Neural cell (in vitro differentiated cells): Measurements from ENCODE around the gene ADGRB3. TPM values are rescaled to one million over a fixed set of nuclear protein-coding genes. Genes with fewer than 3 reads are reported as not detected.

ENCODE experiments used
- H2AFZ ChIP-seq: fragments of 200-600, 300-800 bp; sonication (generic), shearing (Covaris generic); 2 replicates; pipeline ENCODE4 v1.6.0; 2014; ENCODE audit warnings: low read depth, mild to moderate bottlenecking, antibody characterized with exemption, low read length, moderate library complexity
- H3F3A ChIP-seq: fragments of 200-600 bp; shearing (Covaris generic); 2 replicates; pipeline ENCODE4 v1.6.1; 2016; ENCODE audit warnings: mild to moderate bottlenecking, moderate library complexity, mixed read lengths, antibody characterized with exemption, low read length; ENCODE audit not compliant: insufficient read depth, poor library complexity, severe bottlenecking
- H3K27ac ChIP-seq: fragments of 200-600, 300-800 bp; sonication (generic), shearing (Covaris generic); 2 replicates; pipeline ENCODE4 v1.5.1; 2014; ENCODE audit warnings: mild to moderate bottlenecking, low read length, moderate library complexity
- H3K27me3 ChIP-seq: fragments of 300-800, 200-600 bp; sonication (generic), shearing (Covaris generic); 2 replicates; pipeline ENCODE4 v1.6.0; 2014; ENCODE audit warnings: mild to moderate bottlenecking, low read depth, low read length, moderate library complexity; ENCODE audit not compliant: insufficient read depth
- H3K36me3 ChIP-seq: fragments of 300-800, 200-600 bp; sonication (generic), shearing (Covaris generic); 2 replicates; pipeline ENCODE4 v1.5.1; 2014; ENCODE audit warnings: mild to moderate bottlenecking, antibody characterized with exemption, low read length, moderate library complexity; ENCODE audit not compliant: insufficient read depth
- H3K4me2 ChIP-seq: fragments of 300-800, 200-600 bp; sonication (generic), shearing (Covaris generic); 2 replicates; pipeline ENCODE4 v1.6.0; 2014; ENCODE audit warnings: mild to moderate bottlenecking, low read length
- H3K4me3 ChIP-seq: fragments of 300-800, 200-600 bp; sonication (generic), shearing (Covaris generic); 2 replicates; pipeline ENCODE4 v1.5.1; 2014; ENCODE audit warnings: mild to moderate bottlenecking, low read length, moderate library complexity
- H3K79me2 ChIP-seq: fragments of 200-600 bp; shearing (Covaris generic); replicated peaks from 2 replicates; pipeline ENCODE4 v1.6.0; 2014; ENCODE audit warnings: mild to moderate bottlenecking, low read length, moderate library complexity; ENCODE audit not compliant: insufficient read depth
- H3K9ac ChIP-seq: fragments of 300-800, 200-600 bp; sonication (generic), shearing (Covaris generic); 2 replicates; pipeline ENCODE4 v1.6.1; 2016; ENCODE audit warnings: mild to moderate bottlenecking, low read length, mixed read lengths
- H3K9me2 ChIP-seq: fragments of 200-600 bp; shearing (Covaris generic); 2 replicates; pipeline ENCODE4 v1.6.1; 2016; ENCODE audit warnings: mild to moderate bottlenecking, low read length, mixed read lengths; ENCODE audit not compliant: insufficient read depth
- H3K9me3 ChIP-seq: fragments of 200-600, 300-800 bp; sonication (generic), shearing (Covaris generic); 2 replicates; pipeline ENCODE4 v1.6.1; 2016; ENCODE audit warnings: mild to moderate bottlenecking, mixed run types, low read length, moderate library complexity, mixed read lengths
- H4K20me1 ChIP-seq: fragments of 200-600 bp; shearing (Covaris generic); 2 replicates; pipeline ENCODE4 v1.6.1; 2016; ENCODE audit warnings: mild to moderate bottlenecking, mixed run types; ENCODE audit not compliant: insufficient read depth
- CTCF ChIP-seq: fragments of 450-650 bp; IDR thresholded peaks from 2 replicates; pipeline ENCODE4 v1.5.1; 2014; ENCODE audit warnings: antibody characterized with exemption, mild to moderate bottlenecking, moderate library complexity; ENCODE audit not compliant: poor library complexity, severe bottlenecking
- EP300 ChIP-seq: fragments of 450-650 bp; conservative IDR thresholded peaks from 2 replicates; pipeline ENCODE4 v1.6.1; 2014; ENCODE audit warnings: antibody characterized with exemption, mild to moderate bottlenecking, moderate library complexity; ENCODE audit not compliant: poor library complexity, severe bottlenecking
- EZH2 ChIP-seq: fragments of 200-600, 300-800 bp; shearing (Covaris generic), sonication (generic); IDR thresholded peaks from 2 replicates; pipeline ENCODE4 v1.6.1; 2014; ENCODE audit warnings: antibody characterized with exemption, low read length, borderline replicate concordance, mild to moderate bottlenecking; ENCODE audit not compliant: insufficient read depth, poor library complexity, severe bottlenecking
- MXI1 ChIP-seq: fragments of 450-650 bp; conservative IDR thresholded peaks from 2 replicates; pipeline ENCODE4 v1.6.1; 2014; ENCODE audit warnings: antibody characterized with exemption, mild to moderate bottlenecking; ENCODE audit not compliant: poor library complexity, severe bottlenecking
- POLR2AphosphoS5 ChIP-seq: IDR thresholded peaks from 2 replicates; pipeline ENCODE4 v1.6.1; 2012
- RAD21 ChIP-seq: fragments of 450-650 bp; conservative IDR thresholded peaks from 2 replicates; pipeline ENCODE4 v1.6.1; 2014; ENCODE audit warnings: antibody characterized with exemption, mild to moderate bottlenecking, moderate library complexity
- REST ChIP-seq: IDR thresholded peaks from 2 replicates; pipeline ENCODE4 v1.6.1; 2012; ENCODE audit warnings: borderline replicate concordance
- SMC3 ChIP-seq: fragments of 450-650 bp; conservative IDR thresholded peaks from 2 replicates; pipeline ENCODE4 v1.6.1; 2014; ENCODE audit warnings: antibody characterized with exemption, mild to moderate bottlenecking, moderate library complexity; ENCODE audit not compliant: poor library complexity
- TAF1 ChIP-seq: IDR thresholded peaks from 2 replicates; pipeline ENCODE4 v1.6.1; 2012; ENCODE audit warnings: low read depth
- polyA plus RNA-seq: library from polyadenylated mRNA; depleted of rRNA; stranded (reverse); fragments of >200 nt; gene quantifications from 2 replicates; pipeline ENCODE4 v1.2.3, GENCODE V29; 2014

ADGRB3 gene
- polyA plus RNA-seq, 1 donor from 2014 or later = 66.5 TPM

GRCh38 chr6:68757821-68758220 is 122.7 kb downstream of the ADGRB3 start:
- H3K27ac ChIP-seq = no peak overlapping the region
- no peak overlapping the region for H3K9ac ChIP-seq
- H3K9me3 ChIP-seq = no peaks in the 10 kb centered on the region
- H4K20me1 ChIP-seq = no peaks in the 10 kb centered on the region
- H3K4me3 ChIP-seq = no peak overlapping the region
- no peak overlapping the region for H2AFZ ChIP-seq
- no peaks in the 10 kb centered on the region for H3K9me2 ChIP-seq
- H3K36me3 ChIP-seq = no peaks in the 10 kb centered on the region
- no peaks in the 10 kb centered on the region for H3K79me2 ChIP-seq
- no peak overlapping the region for H3K4me2 ChIP-seq
- no peaks in the 10 kb centered on the region for H3F3A ChIP-seq
- no peaks in the 10 kb centered on the region for H3K27me3 ChIP-seq
- TF ChIP-seq CTCF (no peak), EP300 (no peak)

- Histone ChIP-seq H3K9ac (no peak overlapping the region), H3K27ac (no peak overlapping the region)
- no peak for TF ChIP-seq POLR2AphosphoS5
- TF ChIP-seq EP300 = no peak
- no peak for TF ChIP-seq CTCF
- no peak for TF ChIP-seq EZH2
- no peak for TF ChIP-seq TAF1
- no peak for TF ChIP-seq MXI1
- TF ChIP-seq SMC3 = no peak
- no peak for TF ChIP-seq RAD21
- TF ChIP-seq REST = no peak
Measured at GRCh38 chr6:68758559-68758958, 123.5 kb downstream of the ADGRB3 start.

More at GRCh38 chr6:68758559-68758958, 123.5 kb downstream of the ADGRB3 start:
- H2AFZ ChIP-seq = no peak overlapping the region
- H3K4me2 ChIP-seq = no peak overlapping the region
- no peaks in the 10 kb centered on the region for H3K79me2 ChIP-seq
- H3K27me3 ChIP-seq = no peaks in the 10 kb centered on the region
- no peaks in the 10 kb centered on the region for H3K9me3 ChIP-seq
- H3K9me2 ChIP-seq = no peaks in the 10 kb centered on the region
- H4K20me1 ChIP-seq = no peaks in the 10 kb centered on the region
- H3K4me3 ChIP-seq = no peak overlapping the region
- no peaks in the 10 kb centered on the region for H3K36me3 ChIP-seq
- H3F3A ChIP-seq = no peaks in the 10 kb centered on the region
